ENCODE measurements around the gene SPON1. TPM values are rescaled to one million over a fixed set of nuclear protein-coding genes. Genes with fewer than 3 reads are reported as not detected.
"Not testable (repeated sequence)": the region's sequence is repeated elsewhere in the genome, so short reads cannot be mapped to it uniquely, and the experiment has no call there.

The SPON1 gene
- total and polyA plus RNA-seq, 4 donors, result 0.72 to 4.9 (median 1.2) TPM

GRCh38 chr11:14150878-14151277, 188.4 kb downstream of the SPON1 start:
- DNase-seq (ENCODE audit: low spot score), result no peak
- H3K36me3 ChIP-seq (ENCODE audit: control insufficient read depth in 4 of 4, insufficient read depth in 3 of 4, low read depth in 1 of 4, low read length in 3 of 4), result no peaks in the 10 kb centered on the region
- no peak overlapping the region for H3K27ac ChIP-seq (ENCODE audit: low read depth in 1 of 2, low read length in 2 of 2)
- no peak overlapping the region for H3K4me3 ChIP-seq (ENCODE audit: low read depth in 1 of 3, low read length in 3 of 3)
- 90% methylated on average over 4 of the region's 4 CpGs for WGBS
- no peak for TF ChIP-seq REST (IDR thresholded peaks at IDR 0.05)
- no peak for TF ChIP-seq TAF1 (conservative IDR thresholded peaks at IDR 0.05)
- TF ChIP-seq RXRA (IDR thresholded peaks at IDR 0.05), result no peak
- H3K27me3 ChIP-seq (ENCODE audit: control insufficient read depth in 4 of 4, insufficient read depth in 4 of 4, low read length in 3 of 4), result no peaks in the 10 kb centered on the region
- no peak overlapping the region for H3K9ac ChIP-seq (ENCODE audit: low read depth in 1 of 2, low read length in 2 of 2)
- no peaks in the 10 kb centered on the region for H3K4me1 ChIP-seq (ENCODE audit: control insufficient read depth in 4 of 4, insufficient read depth in 4 of 4, low read length in 3 of 4)
- peaks cover 2 to 7% (median 5%) of the 10 kb centered on the region in 4 donors for H3K9me3 ChIP-seq (ENCODE audit: control insufficient read depth in 4 of 4, low read length in 3 of 4)

- H3K9ac ChIP-seq (ENCODE audit: low read depth in 1 of 2, low read length in 2 of 2); H3K27ac ChIP-seq (ENCODE audit: low read depth in 1 of 2, low read length in 2 of 2); H3K36me3 ChIP-seq (ENCODE audit: control insufficient read depth in 4 of 4, insufficient read depth in 3 of 4, low read depth in 1 of 4, low read length in 3 of 4); H3K4me3 ChIP-seq (ENCODE audit: low read depth in 1 of 3, low read length in 3 of 3); H3K4me1 ChIP-seq (ENCODE audit: control insufficient read depth in 4 of 4, insufficient read depth in 4 of 4, low read length in 3 of 4); H3K27me3 ChIP-seq (ENCODE audit: control insufficient read depth in 4 of 4, insufficient read depth in 4 of 4, low read length in 3 of 4); DNase-seq (ENCODE audit: low spot score): not testable (repeated sequence)
- WGBS, result 71% methylated on average over 1 of the region's 1 CpG
- H3K9me3 ChIP-seq (ENCODE audit: control insufficient read depth in 4 of 4, low read length in 3 of 4), result peaks cover 2 to 11% (median 9%) of the 10 kb centered on the region in 4 donors
These were observed 191.6 kb downstream of the SPON1 start for GRCh38 chr11:14154103-14154502.

GRCh38 chr11:14158393-14158792, 195.9 kb downstream of the SPON1 start:
- 89% methylated on average over 1 of the region's 1 CpG for whole genome bisulfite sequencing
- no peak overlapping the region for H3K9ac ChIP-seq (ENCODE audit: low read depth in 1 of 2, low read length in 2 of 2)
- no peaks in the 10 kb centered on the region for H3K27me3 ChIP-seq (ENCODE audit: control insufficient read depth in 4 of 4, insufficient read depth in 4 of 4, low read length in 3 of 4)
- no peak for DNase-seq (ENCODE audit: low spot score)
- no peak overlapping the region for H3K27ac ChIP-seq (ENCODE audit: low read depth in 1 of 2, low read length in 2 of 2)
- H3K4me1 ChIP-seq (ENCODE audit: control insufficient read depth in 4 of 4, insufficient read depth in 4 of 4, low read length in 3 of 4), result no peaks in the 10 kb centered on the region
- no peaks in the 10 kb centered on the region for H3K36me3 ChIP-seq (ENCODE audit: control insufficient read depth in 4 of 4, insufficient read depth in 3 of 4, low read depth in 1 of 4, low read length in 3 of 4)
- TF ChIP-seq TAF1 (conservative IDR thresholded peaks at IDR 0.05) (no peak), FOXA1 (IDR thresholded peaks at IDR 0.05) (no peak), HNF4A (conservative IDR thresholded peaks at IDR 0.05) (no peak), SP1 (IDR thresholded peaks at IDR 0.05) (no peak), YY1 (IDR thresholded peaks at IDR 0.05) (no peak), MAX (IDR thresholded peaks at IDR 0.05) (no peak), ATF3 (IDR thresholded peaks at IDR 0.05) (no peak), CTCF (IDR thresholded peaks at IDR 0.05; ENCODE audit: low read depth, low read length, missing input control) (no peak), RAD21 (IDR thresholded peaks at IDR 0.05) (no peak), GABPA (IDR thresholded peaks at IDR 0.05 in 1 of 2, conservative IDR thresholded peaks at IDR 0.05 in 1 of 2) (no peak), ZBTB33 (IDR thresholded peaks at IDR 0.05) (no peak), RXRA (IDR thresholded peaks at IDR 0.05) (no peak), JUND (IDR thresholded peaks at IDR 0.05) (no peak), NR2F2 (IDR thresholded peaks at IDR 0.05) (no peak), EGR1 (IDR thresholded peaks at IDR 0.05; ENCODE audit: low read depth in 2 of 2) (no peak), HNF4G (IDR thresholded peaks at IDR 0.05) (no peak), REST (IDR thresholded peaks at IDR 0.05) (no peak), FOXA2 (IDR thresholded peaks at IDR 0.05) (no peak)
- peaks cover 2 to 11% (median 9%) of the 10 kb centered on the region in 4 donors for H3K9me3 ChIP-seq (ENCODE audit: control insufficient read depth in 4 of 4, low read length in 3 of 4)
- no peak overlapping the region for H3K4me3 ChIP-seq (ENCODE audit: low read depth in 1 of 3, low read length in 3 of 3)
